ENCODE results near the gene C2CD3. TPM values are rescaled to one million over a fixed set of nuclear protein-coding genes. Genes with fewer than 3 reads are reported as not detected.

C2CD3 gene
- total and polyA plus RNA-seq, 9 of the 15 experiments (the other 6 are each of a cell fraction or from before 2014, with no cell fraction given) = 4.4 to 20.2 (median 15.4) TPM

DNA sequence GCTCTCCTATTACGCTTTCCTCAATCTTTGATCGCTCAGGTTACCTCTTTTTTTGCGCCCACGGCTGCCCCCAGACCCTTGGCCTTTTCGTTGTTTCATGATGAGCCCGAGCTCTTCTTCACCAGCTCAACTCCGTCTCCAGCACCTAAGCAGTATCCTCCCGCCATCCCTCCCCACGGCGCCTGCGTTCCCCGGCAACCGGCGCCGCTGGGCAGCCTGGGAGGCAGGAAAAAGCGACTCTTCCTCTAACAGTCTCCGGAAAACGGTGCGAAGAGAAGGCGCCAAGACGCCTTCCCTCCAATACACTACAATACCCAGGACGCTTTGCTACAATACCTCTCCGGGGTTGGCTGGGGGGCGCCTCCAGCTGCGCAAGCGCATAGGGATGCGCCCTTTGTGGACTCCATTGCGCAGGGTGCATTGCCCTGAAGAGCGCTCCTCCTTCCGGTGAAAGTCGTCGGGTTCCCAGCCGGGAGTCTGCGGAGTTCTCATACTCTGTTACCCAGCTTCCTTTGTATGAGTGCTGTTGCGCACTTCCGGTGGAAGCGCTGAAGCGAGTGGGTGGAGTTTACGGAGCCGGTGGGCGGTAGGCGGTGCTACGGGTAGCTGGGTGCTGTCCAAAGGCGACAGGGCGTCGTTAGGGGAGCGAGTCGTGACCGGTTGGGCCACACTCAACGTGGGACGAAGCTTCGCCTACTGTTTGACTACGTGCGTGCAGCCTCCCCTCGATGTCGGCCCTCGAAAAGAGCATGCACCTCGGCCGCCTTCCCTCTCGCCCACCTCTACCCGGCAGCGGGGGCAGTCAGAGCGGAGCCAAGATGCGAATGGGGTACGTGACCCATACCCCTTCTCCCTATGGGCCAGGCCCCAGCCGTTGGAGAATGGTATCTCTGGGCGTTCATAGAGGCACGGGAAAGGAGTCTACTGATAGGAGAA lies at the start of gene C2CD3, which contains the start of gene PPME1 (continued):
- TF ChIP-seq ZNF146 (CRISPR knock-in tag; IDR thresholded peaks at IDR 0.05; ENCODE audit: unreplicated experiment) (no peak), KDM2B (CRISPR knock-in tag; IDR thresholded peaks at IDR 0.05) (no peak), ARID2 (IDR thresholded peaks at IDR 0.05) (no peak), MCM7 (IDR thresholded peaks at IDR 0.05) (no peak), MED1 (CRISPR knock-in tag; IDR thresholded peaks at IDR 0.05; ENCODE audit: borderline replicate concordance) (no peak), PURB (CRISPR knock-in tag; IDR thresholded peaks at IDR 0.05; ENCODE audit: low read depth) (no peak), BMI1 (IDR thresholded peaks at IDR 0.05; ENCODE audit: low read length) (no peak), TCFL5 (CRISPR knock-in tag; conservative IDR thresholded peaks at IDR 0.05) (no peak), SMAD2 (IDR thresholded peaks at IDR 0.05; ENCODE audit: low read depth, low read length) (no peak), XRCC5 (IDR thresholded peaks at IDR 0.05; ENCODE audit: low read depth, low read length) (peak; percentile 20; the same call in 1 of the 2 replicates), POU5F1 (IDR thresholded peaks at IDR 0.05; ENCODE audit: borderline replicate concordance, low read depth, low read length, partially characterized antibody) (peak; percentile 49), HOXB6 (CRISPR knock-in tag; IDR thresholded peaks at IDR 0.05; ENCODE audit: borderline replicate concordance) (no peak), L3MBTL2 (IDR thresholded peaks at IDR 0.05) (peak; percentile 94), ZNF507 (tag; conservative IDR thresholded peaks at IDR 0.05) (no peak), U2AF1 (optimal IDR thresholded peaks at IDR 0.05; ENCODE audit: low read depth, low read length) (no peak), FOXP1 (CRISPR knock-in tag; IDR thresholded peaks at IDR 0.05) (0 out of 2 replicates have a peak, but pooled peaks have one; percentile 78), RBM14 (IDR thresholded peaks at IDR 0.05; ENCODE audit: borderline replicate concordance, insufficient read depth, low read depth, low read length) (no peak)
- TF ChIP-seq, protein P1, sequence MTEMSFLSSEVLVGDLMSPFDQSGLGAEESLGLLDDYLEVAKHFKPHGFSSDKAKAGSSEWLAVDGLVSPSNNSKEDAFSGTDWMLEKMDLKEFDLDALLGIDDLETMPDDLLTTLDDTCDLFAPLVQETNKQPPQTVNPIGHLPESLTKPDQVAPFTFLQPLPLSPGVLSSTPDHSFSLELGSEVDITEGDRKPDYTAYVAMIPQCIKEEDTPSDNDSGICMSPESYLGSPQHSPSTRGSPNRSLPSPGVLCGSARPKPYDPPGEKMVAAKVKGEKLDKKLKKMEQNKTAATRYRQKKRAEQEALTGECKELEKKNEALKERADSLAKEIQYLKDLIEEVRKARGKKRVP (CRISPR knock-in tag; IDR thresholded peaks at IDR 0.05) = no peak
- TF ChIP-seq, protein P2, sequence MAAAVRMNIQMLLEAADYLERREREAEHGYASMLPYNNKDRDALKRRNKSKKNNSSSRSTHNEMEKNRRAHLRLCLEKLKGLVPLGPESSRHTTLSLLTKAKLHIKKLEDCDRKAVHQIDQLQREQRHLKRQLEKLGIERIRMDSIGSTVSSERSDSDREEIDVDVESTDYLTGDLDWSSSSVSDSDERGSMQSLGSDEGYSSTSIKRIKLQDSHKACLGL (CRISPR knock-in tag; IDR thresholded peaks at IDR 0.05; ENCODE audit: borderline replicate concordance, poor library complexity, severe bottlenecking) = no peak
- TF ChIP-seq, protein P3, sequence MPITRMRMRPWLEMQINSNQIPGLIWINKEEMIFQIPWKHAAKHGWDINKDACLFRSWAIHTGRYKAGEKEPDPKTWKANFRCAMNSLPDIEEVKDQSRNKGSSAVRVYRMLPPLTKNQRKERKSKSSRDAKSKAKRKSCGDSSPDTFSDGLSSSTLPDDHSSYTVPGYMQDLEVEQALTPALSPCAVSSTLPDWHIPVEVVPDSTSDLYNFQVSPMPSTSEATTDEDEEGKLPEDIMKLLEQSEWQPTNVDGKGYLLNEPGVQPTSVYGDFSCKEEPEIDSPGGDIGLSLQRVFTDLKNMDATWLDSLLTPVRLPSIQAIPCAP (CRISPR knock-in tag; IDR thresholded peaks at IDR 0.05; ENCODE audit: borderline replicate concordance) = no peak
- TF ChIP-seq, protein P4, sequence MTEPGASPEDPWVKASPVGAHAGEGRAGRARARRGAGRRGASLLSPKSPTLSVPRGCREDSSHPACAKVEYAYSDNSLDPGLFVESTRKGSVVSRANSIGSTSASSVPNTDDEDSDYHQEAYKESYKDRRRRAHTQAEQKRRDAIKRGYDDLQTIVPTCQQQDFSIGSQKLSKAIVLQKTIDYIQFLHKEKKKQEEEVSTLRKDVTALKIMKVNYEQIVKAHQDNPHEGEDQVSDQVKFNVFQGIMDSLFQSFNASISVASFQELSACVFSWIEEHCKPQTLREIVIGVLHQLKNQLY (CRISPR knock-in tag; conservative IDR thresholded peaks at IDR 0.05) = no peak
- TF ChIP-seq, protein P5, sequence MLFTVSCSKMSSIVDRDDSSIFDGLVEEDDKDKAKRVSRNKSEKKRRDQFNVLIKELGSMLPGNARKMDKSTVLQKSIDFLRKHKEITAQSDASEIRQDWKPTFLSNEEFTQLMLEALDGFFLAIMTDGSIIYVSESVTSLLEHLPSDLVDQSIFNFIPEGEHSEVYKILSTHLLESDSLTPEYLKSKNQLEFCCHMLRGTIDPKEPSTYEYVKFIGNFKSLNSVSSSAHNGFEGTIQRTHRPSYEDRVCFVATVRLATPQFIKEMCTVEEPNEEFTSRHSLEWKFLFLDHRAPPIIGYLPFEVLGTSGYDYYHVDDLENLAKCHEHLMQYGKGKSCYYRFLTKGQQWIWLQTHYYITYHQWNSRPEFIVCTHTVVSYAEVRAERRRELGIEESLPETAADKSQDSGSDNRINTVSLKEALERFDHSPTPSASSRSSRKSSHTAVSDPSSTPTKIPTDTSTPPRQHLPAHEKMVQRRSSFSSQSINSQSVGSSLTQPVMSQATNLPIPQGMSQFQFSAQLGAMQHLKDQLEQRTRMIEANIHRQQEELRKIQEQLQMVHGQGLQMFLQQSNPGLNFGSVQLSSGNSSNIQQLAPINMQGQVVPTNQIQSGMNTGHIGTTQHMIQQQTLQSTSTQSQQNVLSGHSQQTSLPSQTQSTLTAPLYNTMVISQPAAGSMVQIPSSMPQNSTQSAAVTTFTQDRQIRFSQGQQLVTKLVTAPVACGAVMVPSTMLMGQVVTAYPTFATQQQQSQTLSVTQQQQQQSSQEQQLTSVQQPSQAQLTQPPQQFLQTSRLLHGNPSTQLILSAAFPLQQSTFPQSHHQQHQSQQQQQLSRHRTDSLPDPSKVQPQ (CRISPR knock-in tag; IDR thresholded peaks at IDR 0.05; ENCODE audit: borderline replicate concordance) = no peak
